NB4 (cell line): ENCODE measurements around the gene AKT1.

Source experiments
- CTCF ChIP-seq: IDR thresholded peaks from one replicate; pipeline ENCODE4 v1.5.1; 2012; ENCODE audit warnings: low read depth, low read length
- MAX ChIP-seq: IDR thresholded peaks from 2 replicates; pipeline ENCODE4 v1.6.1; 2011; ENCODE audit warnings: low read depth, low read length
- MYC ChIP-seq: IDR thresholded peaks from 2 replicates; pipeline ENCODE4 v1.6.1; 2011; ENCODE audit warnings: low read depth, low read length
- POLR2A ChIP-seq: IDR thresholded peaks from 2 replicates; pipeline ENCODE4 v1.6.1; 2011; ENCODE audit warnings: mild to moderate bottlenecking; ENCODE audit not compliant: insufficient read length; ENCODE audit errors: extremely low read depth

- TF ChIP-seq POLR2A (no peak), CTCF (no peak), MYC (no peak), MAX (no peak)
Measured at GRCh38 chr14:104789752-104790743, 5.5 kb downstream of the AKT1 start.
